Measurements from ENCODE around the gene MED9.

GRCh38 chr17:17493986-17494466 is 17.2 kb downstream of the MED9 start:
- TF ChIP-seq, protein P1, sequence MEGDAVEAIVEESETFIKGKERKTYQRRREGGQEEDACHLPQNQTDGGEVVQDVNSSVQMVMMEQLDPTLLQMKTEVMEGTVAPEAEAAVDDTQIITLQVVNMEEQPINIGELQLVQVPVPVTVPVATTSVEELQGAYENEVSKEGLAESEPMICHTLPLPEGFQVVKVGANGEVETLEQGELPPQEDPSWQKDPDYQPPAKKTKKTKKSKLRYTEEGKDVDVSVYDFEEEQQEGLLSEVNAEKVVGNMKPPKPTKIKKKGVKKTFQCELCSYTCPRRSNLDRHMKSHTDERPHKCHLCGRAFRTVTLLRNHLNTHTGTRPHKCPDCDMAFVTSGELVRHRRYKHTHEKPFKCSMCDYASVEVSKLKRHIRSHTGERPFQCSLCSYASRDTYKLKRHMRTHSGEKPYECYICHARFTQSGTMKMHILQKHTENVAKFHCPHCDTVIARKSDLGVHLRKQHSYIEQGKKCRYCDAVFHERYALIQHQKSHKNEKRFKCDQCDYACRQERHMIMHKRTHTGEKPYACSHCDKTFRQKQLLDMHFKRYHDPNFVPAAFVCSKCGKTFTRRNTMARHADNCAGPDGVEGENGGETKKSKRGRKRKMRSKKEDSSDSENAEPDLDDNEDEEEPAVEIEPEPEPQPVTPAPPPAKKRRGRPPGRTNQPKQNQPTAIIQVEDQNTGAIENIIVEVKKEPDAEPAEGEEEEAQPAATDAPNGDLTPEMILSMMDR (IDR thresholded peaks at IDR 0.05): no peak
- no peak for TF ChIP-seq POLR2A (IDR thresholded peaks at IDR 0.05)

Measured in esophagus squamous epithelium (tissue), 4 donors.